ENCODE data around the gene CPAMD8.

GRCh38 chr19:16922592-16922934 is 104.0 kb downstream of the CPAMD8 start:
- no peak for TF ChIP-seq CTCF (IDR thresholded peaks at IDR 0.05)
- no peak for TF ChIP-seq POLR2A (IDR thresholded peaks at IDR 0.05)
